ENCODE results near the gene ZFPL1. TPM values are rescaled to one million over a fixed set of nuclear protein-coding genes. Genes with fewer than 3 reads are reported as not detected.

Gene ZFPL1
- total RNA-seq, 4 donors from 2014 or later = 34.1 to 58.5 (median 41.9) TPM

DNA sequence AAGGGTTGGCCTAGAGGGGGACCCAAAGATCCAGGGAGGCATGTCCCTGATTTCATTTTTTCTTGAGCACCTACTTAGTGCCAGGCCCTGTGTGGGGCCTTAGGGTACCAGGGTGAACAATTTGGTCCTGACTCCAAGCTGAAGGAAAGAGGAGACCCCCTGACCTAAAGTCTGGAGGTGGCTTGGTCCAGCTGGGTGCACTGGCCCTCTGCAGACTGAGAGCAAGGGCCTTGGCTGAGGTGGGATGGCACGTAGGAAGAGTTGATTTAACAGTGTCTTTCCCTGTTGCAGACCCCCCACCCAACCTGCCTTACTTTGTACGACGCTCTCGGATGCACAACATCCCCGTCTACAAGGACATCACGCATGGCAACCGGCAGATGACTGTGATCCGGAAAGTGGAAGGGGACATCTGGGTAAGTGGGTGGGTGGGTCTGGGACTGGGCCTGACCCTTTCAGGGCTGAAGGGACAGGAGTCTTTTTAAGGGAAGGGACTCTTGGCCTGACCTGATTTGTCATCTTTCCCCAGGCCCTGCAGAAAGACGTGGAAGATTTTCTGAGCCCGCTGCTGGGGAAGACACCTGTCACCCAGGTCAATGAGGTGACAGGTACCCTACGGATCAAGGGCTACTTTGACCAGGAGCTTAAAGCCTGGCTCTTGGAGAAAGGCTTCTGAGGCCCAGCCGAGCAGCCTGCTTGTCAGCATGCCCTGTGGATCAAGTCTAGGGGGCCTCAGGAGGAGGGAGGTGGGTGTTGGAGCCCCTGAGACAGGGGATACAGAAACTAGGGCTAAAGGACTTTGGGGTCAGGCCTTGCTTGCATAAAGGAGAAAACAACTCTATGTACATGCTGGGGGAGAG lies 41.4 kb downstream of the ZFPL1 start:
- DNase-seq (ENCODE audit: low spot score in 2 of 2) = peak in 1 of 2 donors; percentile 49
- 91% methylated on average over 12 of the region's 12 CpGs for WGBS
- Histone ChIP-seq H3K4me1 (peaks cover 33% of the 10 kb centered on the region), H3K36me3 (peaks cover 62% of the 10 kb centered on the region), H3K9me3 (no peaks in the 10 kb centered on the region), H3K27ac (no peak overlapping the region), H3K4me3 (no peak overlapping the region), H3K27me3 (no peaks in the 10 kb centered on the region)
- TF ChIP-seq POLR2A (IDR thresholded peaks at IDR 0.05) (no peak), POLR2AphosphoS5 (IDR thresholded peaks at IDR 0.05) (no peak), EP300 (IDR thresholded peaks at IDR 0.05) (no peak)
- TF ChIP-seq, protein P1, sequence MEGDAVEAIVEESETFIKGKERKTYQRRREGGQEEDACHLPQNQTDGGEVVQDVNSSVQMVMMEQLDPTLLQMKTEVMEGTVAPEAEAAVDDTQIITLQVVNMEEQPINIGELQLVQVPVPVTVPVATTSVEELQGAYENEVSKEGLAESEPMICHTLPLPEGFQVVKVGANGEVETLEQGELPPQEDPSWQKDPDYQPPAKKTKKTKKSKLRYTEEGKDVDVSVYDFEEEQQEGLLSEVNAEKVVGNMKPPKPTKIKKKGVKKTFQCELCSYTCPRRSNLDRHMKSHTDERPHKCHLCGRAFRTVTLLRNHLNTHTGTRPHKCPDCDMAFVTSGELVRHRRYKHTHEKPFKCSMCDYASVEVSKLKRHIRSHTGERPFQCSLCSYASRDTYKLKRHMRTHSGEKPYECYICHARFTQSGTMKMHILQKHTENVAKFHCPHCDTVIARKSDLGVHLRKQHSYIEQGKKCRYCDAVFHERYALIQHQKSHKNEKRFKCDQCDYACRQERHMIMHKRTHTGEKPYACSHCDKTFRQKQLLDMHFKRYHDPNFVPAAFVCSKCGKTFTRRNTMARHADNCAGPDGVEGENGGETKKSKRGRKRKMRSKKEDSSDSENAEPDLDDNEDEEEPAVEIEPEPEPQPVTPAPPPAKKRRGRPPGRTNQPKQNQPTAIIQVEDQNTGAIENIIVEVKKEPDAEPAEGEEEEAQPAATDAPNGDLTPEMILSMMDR (IDR thresholded peaks at IDR 0.05) = no peak

DNA sequence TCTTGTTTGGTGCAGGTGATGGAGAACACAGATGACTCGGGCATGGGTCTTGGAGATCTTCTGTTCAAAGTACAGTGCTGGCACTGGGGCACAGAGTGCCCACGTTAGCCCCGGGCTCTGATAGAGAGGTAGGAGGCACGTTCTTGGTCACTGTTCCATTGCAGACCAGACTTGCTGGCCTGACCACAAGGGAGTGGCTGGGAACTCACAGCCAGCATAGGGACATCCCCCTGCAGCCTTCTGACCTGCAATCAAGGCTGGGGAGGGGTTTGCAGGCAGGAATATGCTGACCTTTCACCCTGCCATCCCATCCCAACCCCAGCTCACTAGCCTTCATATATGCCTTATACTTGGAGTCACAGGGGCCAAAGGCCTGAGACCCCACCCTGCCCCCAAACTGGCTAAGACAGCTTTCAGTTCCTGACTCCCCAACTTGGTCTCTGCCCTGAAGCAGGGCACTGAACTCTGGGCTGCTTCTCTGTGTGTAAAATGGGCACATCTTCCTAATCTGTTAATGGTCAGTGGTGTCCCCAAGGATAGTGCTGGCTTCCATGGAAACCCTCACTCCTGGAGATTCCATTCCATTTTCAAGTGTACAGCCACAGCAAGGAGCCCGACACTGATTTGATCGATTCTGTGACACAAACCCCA lies 42.7 kb downstream of the ZFPL1 start:
- Histone ChIP-seq H3K9me3 (no peaks in the 10 kb centered on the region), H3K27me3 (no peaks in the 10 kb centered on the region), H3K4me1 (peaks cover 25% of the 10 kb centered on the region), H3K36me3 (peaks cover 73% of the 10 kb centered on the region), H3K27ac (no peak overlapping the region), H3K4me3 (no peak overlapping the region)
- peak in 1 of 2 donors; percentile 46 for DNase-seq (ENCODE audit: low spot score in 2 of 2)
- TF ChIP-seq, protein P1 (IDR thresholded peaks at IDR 0.05) = no peak
- TF ChIP-seq EP300 (IDR thresholded peaks at IDR 0.05) = no peak
- no peak for TF ChIP-seq POLR2AphosphoS5 (IDR thresholded peaks at IDR 0.05)
- TF ChIP-seq POLR2A (IDR thresholded peaks at IDR 0.05) = no peak
- WGBS = 71% methylated on average over 3 of the region's 6 CpGs

DNA sequence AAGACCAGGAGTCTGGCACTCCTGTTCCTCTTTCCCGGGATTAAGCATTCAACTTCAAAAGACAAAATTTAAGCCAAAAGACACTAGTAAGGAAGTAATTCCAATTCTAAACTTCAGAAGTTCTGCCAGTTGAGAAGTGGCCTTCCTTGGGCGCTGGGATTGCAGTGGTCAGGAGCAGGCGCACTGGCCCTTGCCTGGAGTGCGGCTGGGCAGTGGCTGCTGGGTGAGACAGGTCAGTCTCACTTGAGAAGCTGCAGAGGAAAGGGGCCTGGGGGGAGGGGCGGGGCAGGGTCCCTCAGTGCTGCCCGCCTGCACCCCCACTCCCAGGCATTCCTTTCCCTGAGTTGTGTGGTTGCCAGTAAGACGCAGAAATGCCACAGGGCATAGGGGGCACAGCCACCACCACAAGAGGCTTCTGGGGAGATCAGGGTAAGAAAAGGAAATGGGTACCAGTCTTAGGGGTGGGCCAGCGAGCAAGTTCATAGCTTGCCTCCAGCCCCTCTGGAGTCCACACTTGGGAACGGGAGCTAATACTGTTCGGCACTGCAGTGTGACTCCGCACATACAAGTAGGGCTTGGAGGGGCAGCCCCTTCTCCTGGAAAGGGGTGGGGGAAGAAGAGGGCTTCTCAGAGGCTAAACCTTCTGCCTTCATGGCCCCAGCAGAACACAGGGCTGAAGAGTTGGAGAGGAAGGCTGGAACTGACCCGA lies 43.6 kb downstream of the ZFPL1 start:
- Histone ChIP-seq H3K36me3 (peaks cover 80% of the 10 kb centered on the region), H3K9me3 (no peaks in the 10 kb centered on the region), H3K4me1 (peaks cover 28% of the 10 kb centered on the region), H3K27me3 (no peaks in the 10 kb centered on the region), H3K27ac (no peak overlapping the region), H3K4me3 (no peak overlapping the region)
- WGBS = 76% methylated on average over 9 of the region's 12 CpGs
- TF ChIP-seq POLR2AphosphoS5 (IDR thresholded peaks at IDR 0.05) (no peak), POLR2A (IDR thresholded peaks at IDR 0.05) (no peak), EP300 (IDR thresholded peaks at IDR 0.05) (no peak)
- TF ChIP-seq, protein P1 (IDR thresholded peaks at IDR 0.05) = no peak
- DNase-seq (ENCODE audit: low spot score in 2 of 2) = peak in 1 of 2 donors; percentile 52

- H3K4me3 ChIP-seq = no peak overlapping the region
- peak; percentile 55 to 77 for DNase-seq (ENCODE audit: low spot score in 2 of 2)
- no peaks in the 10 kb centered on the region for H3K27me3 ChIP-seq
- 76% methylated on average over 6 of the region's 15 CpGs for WGBS
- H3K4me1 ChIP-seq = peaks cover 28% of the 10 kb centered on the region
- TF ChIP-seq POLR2A (IDR thresholded peaks at IDR 0.05) = no peak
- TF ChIP-seq, protein P1 (IDR thresholded peaks at IDR 0.05) = no peak
- no peak for TF ChIP-seq POLR2AphosphoS5 (IDR thresholded peaks at IDR 0.05)
- no peak for TF ChIP-seq EP300 (IDR thresholded peaks at IDR 0.05)
- peaks cover 80% of the 10 kb centered on the region for H3K36me3 ChIP-seq
- H3K9me3 ChIP-seq = no peaks in the 10 kb centered on the region
- no peak overlapping the region for H3K27ac ChIP-seq
These were observed 44.4 kb downstream of the ZFPL1 start for GRCh38 chr11:65128182-65129145.
